ENCODE results near the gene SLC12A6. TPM values are rescaled to one million over a fixed set of nuclear protein-coding genes. Genes with fewer than 3 reads are reported as not detected.

Gene SLC12A6
- total and polyA plus RNA-seq, 2 of the 13 experiments (the other 11 are each of a cell fraction or from before 2014, with no cell fraction given), result 15.2 to 30.1 TPM

- H4K20me1 ChIP-seq (ENCODE audit: insufficient read depth, low read length), result no peaks in the 10 kb centered on the region
- DNase-seq (ENCODE audit: low spot score), result no peak
- 96% methylated on average over 1 of the region's 1 CpG for WGBS (ENCODE audit: low lambda C conversion rate)
- TF ChIP-seq RFXANK (CRISPR knock-in tag; IDR thresholded peaks at IDR 0.05), result no peak
- TF ChIP-seq ZNF121 (CRISPR knock-in tag; IDR thresholded peaks at IDR 0.05), result peak; percentile 67
- intact Hi-C loops (cut with micrococcal nuclease; ENCODE audit: unreplicated experiment), result no loop called here
- BruUV-seq (replicated peaks), result no TSS peak
- H3K4me3 ChIP-seq (replicated peaks in 1 of 3; ENCODE audit: insufficient read depth in 1 of 3, low read depth in 2 of 3, low read length in 3 of 3), result no peak overlapping the region
- H3K79me2 ChIP-seq (ENCODE audit: insufficient read depth, low read length), result no peaks in the 10 kb centered on the region
- no peak overlapping the region for H3K27ac ChIP-seq (ENCODE audit: extremely low read length, insufficient read depth, low read length)
- in situ Hi-C loops (cut with HindIII; ENCODE audit: extremely low pct_ligation_motif_present, low pct_unique_long_range_greater_than_20kb), result no loop called here
- no peak for FAIRE-seq
- no peaks in the 10 kb centered on the region for H3K27me3 ChIP-seq (ENCODE audit: control insufficient read depth in 1 of 2, insufficient read depth in 2 of 2, low read length in 2 of 2)
- ChIA-PET POLR2A (no interaction called here), CTCF (ENCODE audit: low intra/inter-chr PET ratio, low total read pairs) (no interaction called here)
- H3K4me1 ChIP-seq (ENCODE audit: insufficient read depth, low read length), result peaks cover 9% of the 10 kb centered on the region; the same call in 1 of the 2 replicates
- no peaks in the 10 kb centered on the region for H3K9me3 ChIP-seq (ENCODE audit: low read length)
- no peak overlapping the region for H2AFZ ChIP-seq (ENCODE audit: low read length)
- no peak for ATAC-seq
- no peaks in the 10 kb centered on the region for H3K36me3 ChIP-seq (replicated peaks in 1 of 2; ENCODE audit: control insufficient read depth in 1 of 2, insufficient read depth in 2 of 2, low read length in 2 of 2)
- H3K4me2 ChIP-seq (ENCODE audit: low read depth, low read length), result no peak overlapping the region
- no peak overlapping the region for H3K9ac ChIP-seq (ENCODE audit: insufficient read depth, low read depth, low read length)
These were observed 55.2 kb downstream of the SLC12A6 start for GRCh38 chr15:34282384-34282783.

- Histone ChIP-seq H3K79me2 (ENCODE audit: insufficient read depth, low read length) (no peaks in the 10 kb centered on the region), H3K9ac (ENCODE audit: insufficient read depth, low read depth, low read length) (no peak overlapping the region), H3K27ac (ENCODE audit: extremely low read length, insufficient read depth, low read length) (no peak overlapping the region), H3K27me3 (ENCODE audit: control insufficient read depth in 1 of 2, insufficient read depth in 2 of 2, low read length in 2 of 2) (no peaks in the 10 kb centered on the region), H3K36me3 (replicated peaks in 1 of 2; ENCODE audit: control insufficient read depth in 1 of 2, insufficient read depth in 2 of 2, low read length in 2 of 2) (no peaks in the 10 kb centered on the region), H3K4me3 (replicated peaks in 1 of 3; ENCODE audit: insufficient read depth in 1 of 3, low read depth in 2 of 3, low read length in 3 of 3) (no peak overlapping the region), H3K4me1 (ENCODE audit: insufficient read depth, low read length) (peaks cover 7% of the 10 kb centered on the region; the same call in 1 of the 2 replicates), H2AFZ (ENCODE audit: low read length) (no peak overlapping the region), H3K9me3 (ENCODE audit: low read length) (no peaks in the 10 kb centered on the region), H4K20me1 (ENCODE audit: insufficient read depth, low read length) (no peaks in the 10 kb centered on the region), H3K4me2 (ENCODE audit: low read depth, low read length) (no peak overlapping the region)
- in situ Hi-C loops (cut with HindIII; ENCODE audit: extremely low pct_ligation_motif_present, low pct_unique_long_range_greater_than_20kb) (no loop called here), intact Hi-C loops (cut with micrococcal nuclease; ENCODE audit: unreplicated experiment) (no loop called here)
- TF ChIP-seq CC2D1A (CRISPR knock-in tag; IDR thresholded peaks at IDR 0.05) (no peak), ARNT (IDR thresholded peaks at IDR 0.05) (no peak), AGO1 (IDR thresholded peaks at IDR 0.05; ENCODE audit: low read depth, low read length, poor library complexity, severe bottlenecking) (no peak), NR2C2 (CRISPR knock-in tag; IDR thresholded peaks at IDR 0.05; ENCODE audit: borderline replicate concordance) (no peak), ATF7 (IDR thresholded peaks at IDR 0.05) (no peak), ATF7 (CRISPR knock-in tag; IDR thresholded peaks at IDR 0.05) (no peak)
- no TSS peak for BruUV-seq (replicated peaks)
- WGBS (ENCODE audit: low lambda C conversion rate), result 92% methylated on average over 4 of the region's 4 CpGs
- CTCF ChIA-PET (ENCODE audit: low intra/inter-chr PET ratio, low total read pairs), result no interaction called here
- POLR2A ChIA-PET, result no interaction called here
- no peak for ATAC-seq
- FAIRE-seq, result no peak
- DNase-seq (ENCODE audit: low spot score), result no peak
These were observed 57.4 kb downstream of the SLC12A6 start for GRCh38 chr15:34280193-34280592.

Measured in HepG2 (cell line).